Measurements from ENCODE around the gene DMWD.
"Not testable (repeated sequence)": the region's sequence is repeated elsewhere in the genome, so short reads cannot be mapped to it uniquely, and the experiment has no call there.

The DMWD gene

GRCh38 chr19:45816236-45817009, 23.8 kb upstream of the DMWD start:
- no peak for DNase-seq (ENCODE audit: low read depth in 2 of 2)

GRCh38 chr19:45815481-45816216, 23.0 kb upstream of the DMWD start:
- DNase-seq (ENCODE audit: low read depth in 2 of 2) = no peak

- DNase-seq (ENCODE audit: low read depth in 2 of 2) = no peak
Measured at GRCh38 chr19:45814851-45815480, 22.3 kb upstream of the DMWD start, which contains the start of gene RSPH6A. Gene RSPH6A, minus strand, starts transcription at chr19:45815308. Its CDS starts 132 bp downstream, at chr19:45815176.

GRCh38 chr19:45814166-45814780, 21.6 kb upstream of the DMWD start:
- no peak for DNase-seq (ENCODE audit: low read depth in 2 of 2)

- no peak for DNase-seq (ENCODE audit: low read depth in 2 of 2)
Measured at GRCh38 chr19:45812297-45812696, 19.7 kb upstream of the DMWD start.

- no peak for DNase-seq (ENCODE audit: low read depth in 2 of 2)
Measured at GRCh38 chr19:45809643-45810159, 17.1 kb upstream of the DMWD start.

- no peak for DNase-seq (ENCODE audit: low read depth in 2 of 2)
Measured at GRCh38 chr19:45805719-45806118, 13.1 kb upstream of the DMWD start.

GRCh38 chr19:45804959-45805230, 12.2 kb upstream of the DMWD start:
- DNase-seq (ENCODE audit: low read depth in 2 of 2) = no peak

GRCh38 chr19:45804140-45804958, 11.7 kb upstream of the DMWD start:
- DNase-seq (ENCODE audit: low read depth in 2 of 2) = no peak

GRCh38 chr19:45801603-45802175, 9.0 kb upstream of the DMWD start:
- no peak for DNase-seq (ENCODE audit: low read depth in 2 of 2)

GRCh38 chr19:45800070-45800553, 7.5 kb upstream of the DMWD start:
- DNase-seq (ENCODE audit: low read depth in 2 of 2) = no peak

- not testable (repeated sequence) for DNase-seq (ENCODE audit: low read depth in 2 of 2)
Measured at GRCh38 chr19:45799541-45799940, 6.9 kb upstream of the DMWD start.

GRCh38 chr19:45798995-45799517, 6.4 kb upstream of the DMWD start:
- DNase-seq (ENCODE audit: low read depth in 2 of 2) = peak in 1 of 2 donors; percentile 27

- no peak for DNase-seq (ENCODE audit: low read depth in 2 of 2)
Measured at GRCh38 chr19:45794627-45795026, 2.0 kb upstream of the DMWD start.

GRCh38 chr19:45793876-45794275, 1.2 kb upstream of the DMWD start:
- no peak for DNase-seq (ENCODE audit: low read depth in 2 of 2)

GRCh38 chr19:45793178-45793564, 526 bp upstream of the DMWD start:
- no peak for DNase-seq (ENCODE audit: low read depth in 2 of 2)

- DNase-seq (ENCODE audit: low read depth in 2 of 2) = no peak
Measured at GRCh38 chr19:45791744-45792469, 738 bp downstream of the DMWD start.

GRCh38 chr19:45790942-45791341, 1.7 kb downstream of the DMWD start:
- DNase-seq (ENCODE audit: low read depth in 2 of 2) = no peak

GRCh38 chr19:45789035-45789786, 3.4 kb downstream of the DMWD start:
- DNase-seq (ENCODE audit: low read depth in 2 of 2) = no peak
